ENCODE results near the gene MLLT1.

MLLT1 gene

DNA sequence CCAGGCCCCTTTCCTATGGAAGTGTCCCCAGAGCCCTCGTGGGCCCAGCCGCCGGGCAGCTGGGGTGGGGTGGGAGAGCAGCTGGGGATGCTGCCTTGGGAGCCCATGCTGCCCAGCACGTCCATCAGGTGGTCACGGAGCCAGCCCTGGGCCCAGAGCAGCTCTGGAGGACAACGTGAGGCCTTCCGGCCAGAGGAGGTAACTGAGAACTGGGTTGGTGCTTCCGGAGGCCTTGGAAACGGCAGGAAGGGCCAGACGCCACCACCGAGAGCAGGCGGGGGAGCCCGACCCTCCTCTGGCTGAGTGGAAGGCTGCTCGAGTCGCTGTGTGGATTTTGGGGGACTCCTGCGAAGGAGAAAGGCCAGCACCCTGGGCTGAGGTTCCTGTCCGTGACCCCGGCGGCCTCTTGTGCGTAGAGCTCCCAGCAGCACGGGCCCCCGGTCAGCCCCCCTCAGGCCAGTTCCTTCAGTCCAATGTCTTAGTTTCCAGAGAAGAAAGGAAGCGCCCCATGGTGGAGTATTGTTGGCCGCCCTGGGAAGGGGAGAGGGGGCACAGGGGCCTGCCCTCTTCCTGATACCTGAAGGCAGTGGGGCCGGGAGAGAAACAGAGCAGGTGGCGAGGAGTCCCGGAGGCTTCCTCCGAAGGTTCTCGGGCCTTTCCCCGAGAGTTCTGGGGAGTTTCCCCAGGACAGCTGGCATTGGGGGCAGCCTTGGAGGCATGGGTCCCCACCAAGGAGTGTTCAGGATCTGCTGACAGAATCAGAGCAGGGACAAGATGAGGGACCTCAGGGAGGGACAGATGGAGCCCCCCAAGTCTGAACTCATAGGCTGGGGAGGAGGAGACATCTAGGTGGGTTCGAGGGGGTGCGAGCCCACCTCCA, 68.8 kb downstream of the MLLT1 start:
- TF ChIP-seq TAF1 (IDR thresholded peaks at IDR 0.05; ENCODE audit: borderline replicate concordance, insufficient read depth, low read length) (no peak), SIN3A (IDR thresholded peaks at IDR 0.05; ENCODE audit: borderline replicate concordance, insufficient read depth, low read length) (no peak), FOXP2 (optimal IDR thresholded peaks at IDR 0.05; ENCODE audit: borderline replicate concordance, extremely low read depth, extremely low read length, insufficient read depth) (no peak)
- TF ChIP-seq, protein P1, sequence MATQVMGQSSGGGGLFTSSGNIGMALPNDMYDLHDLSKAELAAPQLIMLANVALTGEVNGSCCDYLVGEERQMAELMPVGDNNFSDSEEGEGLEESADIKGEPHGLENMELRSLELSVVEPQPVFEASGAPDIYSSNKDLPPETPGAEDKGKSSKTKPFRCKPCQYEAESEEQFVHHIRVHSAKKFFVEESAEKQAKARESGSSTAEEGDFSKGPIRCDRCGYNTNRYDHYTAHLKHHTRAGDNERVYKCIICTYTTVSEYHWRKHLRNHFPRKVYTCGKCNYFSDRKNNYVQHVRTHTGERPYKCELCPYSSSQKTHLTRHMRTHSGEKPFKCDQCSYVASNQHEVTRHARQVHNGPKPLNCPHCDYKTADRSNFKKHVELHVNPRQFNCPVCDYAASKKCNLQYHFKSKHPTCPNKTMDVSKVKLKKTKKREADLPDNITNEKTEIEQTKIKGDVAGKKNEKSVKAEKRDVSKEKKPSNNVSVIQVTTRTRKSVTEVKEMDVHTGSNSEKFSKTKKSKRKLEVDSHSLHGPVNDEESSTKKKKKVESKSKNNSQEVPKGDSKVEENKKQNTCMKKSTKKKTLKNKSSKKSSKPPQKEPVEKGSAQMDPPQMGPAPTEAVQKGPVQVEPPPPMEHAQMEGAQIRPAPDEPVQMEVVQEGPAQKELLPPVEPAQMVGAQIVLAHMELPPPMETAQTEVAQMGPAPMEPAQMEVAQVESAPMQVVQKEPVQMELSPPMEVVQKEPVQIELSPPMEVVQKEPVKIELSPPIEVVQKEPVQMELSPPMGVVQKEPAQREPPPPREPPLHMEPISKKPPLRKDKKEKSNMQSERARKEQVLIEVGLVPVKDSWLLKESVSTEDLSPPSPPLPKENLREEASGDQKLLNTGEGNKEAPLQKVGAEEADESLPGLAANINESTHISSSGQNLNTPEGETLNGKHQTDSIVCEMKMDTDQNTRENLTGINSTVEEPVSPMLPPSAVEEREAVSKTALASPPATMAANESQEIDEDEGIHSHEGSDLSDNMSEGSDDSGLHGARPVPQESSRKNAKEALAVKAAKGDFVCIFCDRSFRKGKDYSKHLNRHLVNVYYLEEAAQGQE (IDR thresholded peaks at IDR 0.05; ENCODE audit: insufficient read depth in 1 of 2, low read depth in 2 of 2, low read length in 2 of 2) = no peak

DNA sequence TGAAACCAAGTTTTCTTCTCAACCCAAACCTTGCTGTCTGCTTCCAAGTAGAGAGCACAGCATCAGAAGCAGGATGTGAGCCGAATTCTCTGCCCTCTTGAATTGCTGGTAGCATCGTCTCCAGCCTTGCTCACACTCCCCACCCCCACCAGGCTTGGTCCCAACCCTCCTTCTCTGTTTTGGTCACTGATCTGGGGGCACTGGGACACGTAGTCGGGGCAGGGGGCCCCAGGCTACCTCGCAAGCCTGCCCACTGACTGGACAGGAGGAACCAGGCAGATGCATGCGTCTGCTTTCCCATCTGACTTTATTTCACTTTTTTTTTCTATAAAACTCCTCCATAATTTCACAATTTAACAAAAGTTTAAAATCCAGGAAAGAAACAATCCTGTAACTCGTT, 69.7 kb downstream of the MLLT1 start:
- TF ChIP-seq TAF1 (IDR thresholded peaks at IDR 0.05; ENCODE audit: borderline replicate concordance, insufficient read depth, low read length) = no peak
- no peak for TF ChIP-seq POLR2AphosphoS5 (IDR thresholded peaks at IDR 0.05; ENCODE audit: low read depth, low read length)
- TF ChIP-seq SIN3A (IDR thresholded peaks at IDR 0.05; ENCODE audit: borderline replicate concordance, insufficient read depth, low read length) = no peak
- no peak for TF ChIP-seq FOXP2 (optimal IDR thresholded peaks at IDR 0.05; ENCODE audit: borderline replicate concordance, extremely low read depth, extremely low read length, insufficient read depth)
- TF ChIP-seq, protein P1 (IDR thresholded peaks at IDR 0.05; ENCODE audit: insufficient read depth in 1 of 2, low read depth in 2 of 2, low read length in 2 of 2) = no peak

DNA sequence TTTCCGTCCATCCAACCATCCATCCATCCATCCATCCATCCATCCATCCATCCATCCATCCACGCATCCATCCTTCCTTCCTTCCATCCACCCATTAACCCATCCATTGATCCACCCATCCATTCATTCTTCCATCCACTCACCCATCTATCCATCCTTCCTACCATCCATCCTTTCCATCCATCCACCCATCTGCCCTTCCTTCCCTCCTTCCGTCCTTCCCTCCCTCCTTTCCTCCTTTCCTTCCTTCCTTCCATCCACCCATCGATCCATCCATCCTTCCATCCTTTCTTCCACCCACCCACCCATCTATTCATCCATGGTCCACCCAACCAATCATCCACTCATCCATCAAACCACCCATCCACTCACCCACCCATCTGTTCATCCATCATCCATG, 70.1 kb downstream of the MLLT1 start:
- TF ChIP-seq POLR2AphosphoS5 (IDR thresholded peaks at IDR 0.05; ENCODE audit: low read depth, low read length) = 0 out of 2 replicates have a peak, but pooled peaks have one; percentile 20
- TF ChIP-seq TAF1 (IDR thresholded peaks at IDR 0.05; ENCODE audit: borderline replicate concordance, insufficient read depth, low read length) = no peak
- TF ChIP-seq SIN3A (IDR thresholded peaks at IDR 0.05; ENCODE audit: borderline replicate concordance, insufficient read depth, low read length) = no peak
- TF ChIP-seq, protein P1 (IDR thresholded peaks at IDR 0.05; ENCODE audit: insufficient read depth in 1 of 2, low read depth in 2 of 2, low read length in 2 of 2) = no peak

DNA sequence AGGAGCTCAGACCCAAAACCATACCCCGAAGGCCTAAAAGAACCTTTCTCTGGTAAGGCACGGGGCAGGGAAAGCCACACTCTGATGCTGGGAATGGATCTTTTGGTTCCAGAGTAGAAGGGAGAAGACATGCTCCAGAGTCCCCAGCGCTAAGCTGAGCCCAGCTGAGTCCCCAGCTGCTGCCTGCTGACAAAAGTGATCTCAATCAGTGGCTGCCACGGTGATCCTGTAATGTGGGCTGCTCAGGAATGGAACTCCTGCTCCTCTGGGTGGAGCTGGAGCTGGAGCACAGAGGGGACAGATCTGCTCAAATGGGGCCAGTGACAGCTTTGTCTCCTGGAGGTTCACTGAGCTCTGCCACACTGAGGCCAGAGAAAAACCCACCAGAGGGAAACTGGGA, 70.5 kb downstream of the MLLT1 start:
- TF ChIP-seq TAF1 (IDR thresholded peaks at IDR 0.05; ENCODE audit: borderline replicate concordance, insufficient read depth, low read length) (no peak), FOXP2 (optimal IDR thresholded peaks at IDR 0.05; ENCODE audit: borderline replicate concordance, extremely low read depth, extremely low read length, insufficient read depth) (no peak), SIN3A (IDR thresholded peaks at IDR 0.05; ENCODE audit: borderline replicate concordance, insufficient read depth, low read length) (no peak), POLR2AphosphoS5 (IDR thresholded peaks at IDR 0.05; ENCODE audit: low read depth, low read length) (no peak)
- TF ChIP-seq, protein P1 (IDR thresholded peaks at IDR 0.05; ENCODE audit: insufficient read depth in 1 of 2, low read depth in 2 of 2, low read length in 2 of 2) = no peak
